Measurements from ENCODE around the gene TRPC4AP. TPM values are rescaled to one million over a fixed set of nuclear protein-coding genes. Genes with fewer than 3 reads are reported as not detected.

The TRPC4AP gene
- total RNA-seq, 4 donors from 2014 or later, result 58.4 to 67.4 (median 63.5) TPM

GRCh38 chr20:35021831-35022230 lies 70.8 kb downstream of the TRPC4AP start:
- TF ChIP-seq CTCF (IDR thresholded peaks at IDR 0.05 in 4 of 5, conservative IDR thresholded peaks at IDR 0.05 in 1 of 5), result no peak
- TF ChIP-seq POLR2A (IDR thresholded peaks at IDR 0.05), result peak in 1 of 2 donors; percentile 15
- no peaks in the 10 kb centered on the region for H3K9me3 ChIP-seq
- intact Hi-C loops (cut with DNase I; ENCODE audit: low total_unique reads), result loop anchor here (2.0 kb wide), 1 partner anchor 43 kb away; no protein-coding TSS in a partner anchor
- H3K4me3 ChIP-seq, result no peak overlapping the region
- peaks cover 0 to 20% of the 10 kb centered on the region in 2 donors for H3K36me3 ChIP-seq
- H3K4me1 ChIP-seq, result peaks cover 42 to 50% of the 10 kb centered on the region in 2 donors
- peak overlapping the region; percentile 85 to 95 (median 90) for H3K27ac ChIP-seq
- ATAC-seq, result peak; percentile 60 to 63
- in situ Hi-C loops (cut with MboI; ENCODE audit: low sequenced_read_pairs in 4 of 4), result no loop called here
- no peaks in the 10 kb centered on the region for H3K27me3 ChIP-seq
- no peak for DNase-seq

GRCh38 chr20:35021063-35021462 lies 71.5 kb downstream of the TRPC4AP start:
- intact Hi-C loops (cut with DNase I; ENCODE audit: low total_unique reads), result loop anchor here (2.0 kb wide), 1 partner anchor 42 kb away; no protein-coding TSS in a partner anchor
- H3K27ac ChIP-seq, result peak overlapping the region; percentile 85 to 95 (median 90)

GRCh38 chr20:35020108-35020928 lies 72.3 kb downstream of the TRPC4AP start:
- ATAC-seq (no peak), DNase-seq (no peak)
- in situ Hi-C loops (cut with MboI; ENCODE audit: low sequenced_read_pairs in 4 of 4), result no loop called here
- Histone ChIP-seq H3K9me3 (no peaks in the 10 kb centered on the region), H3K27ac (peak overlapping the region; percentile 85 to 95 (median 90)), H3K36me3 (peaks cover 0 to 11% of the 10 kb centered on the region in 2 donors), H3K4me1 (peaks cover 56 to 62% of the 10 kb centered on the region in 2 donors), H3K4me3 (no peak overlapping the region), H3K27me3 (no peaks in the 10 kb centered on the region)
- intact Hi-C loops (cut with DNase I; ENCODE audit: low total_unique reads), result loop anchor here (2.0 kb wide), 1 partner anchor 42 kb away; no protein-coding TSS in a partner anchor
- TF ChIP-seq POLR2A (IDR thresholded peaks at IDR 0.05) (no peak), CTCF (IDR thresholded peaks at IDR 0.05 in 4 of 5, conservative IDR thresholded peaks at IDR 0.05 in 1 of 5) (no peak)

More at GRCh38 chr20:35021063-35021462, 71.5 kb downstream of the TRPC4AP start:
- in situ Hi-C loops (cut with MboI; ENCODE audit: low sequenced_read_pairs in 4 of 4), result no loop called here
- DNase-seq (peak; percentile 62 to 96), ATAC-seq (peak; percentile 64 to 67)
- TF ChIP-seq CTCF (IDR thresholded peaks at IDR 0.05 in 4 of 5, conservative IDR thresholded peaks at IDR 0.05 in 1 of 5) (no peak), POLR2A (IDR thresholded peaks at IDR 0.05) (peak; percentile 18 to 29)
- peaks cover 49 to 56% of the 10 kb centered on the region in 2 donors for H3K4me1 ChIP-seq
- no peaks in the 10 kb centered on the region for H3K27me3 ChIP-seq
- no peak overlapping the region for H3K4me3 ChIP-seq
- H3K36me3 ChIP-seq, result peaks cover 0 to 12% of the 10 kb centered on the region in 2 donors
- H3K9me3 ChIP-seq, result no peaks in the 10 kb centered on the region

- intact Hi-C loops (cut with DNase I; ENCODE audit: low total_unique reads) (loop anchor here (2.0 to 5.0 kb wide), 2 partner anchors 74 to 146 kb away; partner anchors contain the start of genes GGT7 and TRPC4AP), in situ Hi-C loops (cut with MboI; ENCODE audit: low sequenced_read_pairs in 4 of 4) (no loop called here)
- TF ChIP-seq POLR2A (IDR thresholded peaks at IDR 0.05) (no peak), CTCF (IDR thresholded peaks at IDR 0.05 in 4 of 5, conservative IDR thresholded peaks at IDR 0.05 in 1 of 5) (no peak)
- Histone ChIP-seq H3K9me3 (no peaks in the 10 kb centered on the region), H3K4me1 (peaks cover 66 to 72% of the 10 kb centered on the region in 2 donors), H3K36me3 (peaks cover 0 to 17% of the 10 kb centered on the region in 2 donors), H3K27ac (peak overlapping the region; percentile 85 to 95 (median 90)), H3K27me3 (no peaks in the 10 kb centered on the region), H3K4me3 (no peak overlapping the region)
- ATAC-seq, result no peak
- DNase-seq, result no peak
Observed at GRCh38 chr20:35018590-35019371, 73.8 kb downstream of the TRPC4AP start.

Measured in gastrocnemius medialis (tissue), 4 donors.